H9 (cell line): ENCODE results near the gene PGAM4. TPM values are rescaled to one million over a fixed set of nuclear protein-coding genes. Genes with fewer than 3 reads are reported as not detected.

ENCODE experiments used
- DNase-seq: peaks from one replicate; pipeline ENCODE4 v3.0.0-alpha.2; 2017
- H2AFZ ChIP-seq: one replicate; pipeline ENCODE4 v1.6.1; 2013; ENCODE audit warnings: mild to moderate bottlenecking, low read length, control low read depth, moderate library complexity
- H2AK5ac ChIP-seq: 2 replicates; pipeline ENCODE4 v1.6.1; 2013; ENCODE audit warnings: low read length, control low read depth, mixed read lengths; ENCODE audit not compliant: insufficient read length
- H2BK120ac ChIP-seq: one replicate; pipeline ENCODE4 v1.6.1; 2013; ENCODE audit warnings: low read depth, mild to moderate bottlenecking, low read length, control low read depth, inconsistent platforms; ENCODE audit not compliant: poor library complexity, severe bottlenecking
- H2BK12ac ChIP-seq: 2 replicates; pipeline ENCODE4 v1.6.1; 2013; ENCODE audit warnings: low read length, control low read depth, mixed read lengths, low read depth; ENCODE audit not compliant: insufficient read length
- H2BK15ac ChIP-seq: 2 replicates; pipeline ENCODE4 v1.6.1; 2013; ENCODE audit warnings: low read depth, low read length, control low read depth
- H2BK20ac ChIP-seq: one replicate; pipeline ENCODE4 v1.6.1; 2013; ENCODE audit warnings: low read depth, mild to moderate bottlenecking, low read length, control low read depth, inconsistent platforms; ENCODE audit not compliant: poor library complexity, severe bottlenecking
- H2BK5ac ChIP-seq: 2 replicates; pipeline ENCODE4 v1.6.1; 2013; ENCODE audit warnings: low read length, control low read depth, mixed read lengths; ENCODE audit not compliant: insufficient read length
- H3K14ac ChIP-seq: 2 replicates; pipeline ENCODE4 v1.6.1; 2013; ENCODE audit warnings: low read length, control low read depth; ENCODE audit not compliant: insufficient read depth
- H3K18ac ChIP-seq: 2 replicates; pipeline ENCODE4 v1.6.1; 2013; ENCODE audit warnings: low read depth, mild to moderate bottlenecking, mixed read lengths, low read length, control low read depth; ENCODE audit not compliant: insufficient read length
- H3K23ac ChIP-seq: 2 replicates; pipeline ENCODE4 v1.6.1; 2013; ENCODE audit warnings: low read length, control low read depth, mixed read lengths, low read depth; ENCODE audit not compliant: insufficient read length
- H3K23me2 ChIP-seq: 2 replicates; pipeline ENCODE4 v1.6.1; 2013; ENCODE audit warnings: low read depth, mild to moderate bottlenecking, mixed read lengths, low read length, control low read depth; ENCODE audit not compliant: insufficient read length, poor library complexity, severe bottlenecking
- H3K27ac ChIP-seq: 2 replicates; pipeline ENCODE4 v1.5.1; 2013; ENCODE audit warnings: low read length, control low read depth, mixed read lengths, low read depth; ENCODE audit not compliant: insufficient read length
- H3K27me3 ChIP-seq: 2 replicates; pipeline ENCODE4 v1.6.1; 2013; ENCODE audit warnings: low read length, control low read depth, inconsistent platforms; ENCODE audit not compliant: insufficient read depth
- H3K4ac ChIP-seq: 2 replicates; pipeline ENCODE4 v1.6.1; 2013; ENCODE audit warnings: low read depth, mild to moderate bottlenecking, control low read depth, inconsistent platforms, low read length, moderate library complexity
- H3K4me1 ChIP-seq: 2 replicates; pipeline ENCODE4 v1.6.1; 2013; ENCODE audit warnings: low read length, control low read depth, inconsistent platforms; ENCODE audit not compliant: insufficient read depth
- H3K4me2 ChIP-seq: 2 replicates; pipeline ENCODE4 v1.6.1; 2013; ENCODE audit warnings: low read length, control low read depth, mixed read lengths; ENCODE audit not compliant: insufficient read length, insufficient read depth
- H3K56ac ChIP-seq: 2 replicates; pipeline ENCODE4 v1.6.1; 2013; ENCODE audit warnings: low read depth, mild to moderate bottlenecking, mixed read lengths, low read length, control low read depth; ENCODE audit not compliant: insufficient read length
- H3K79me1 ChIP-seq: 2 replicates; pipeline ENCODE4 v1.6.1; 2013; ENCODE audit warnings: low read depth, mild to moderate bottlenecking, moderate library complexity, low read length, control low read depth, inconsistent platforms; ENCODE audit not compliant: insufficient read depth, poor library complexity, severe bottlenecking
- H3K79me2 ChIP-seq: 2 replicates; pipeline ENCODE4 v1.6.1; 2013; ENCODE audit warnings: low read length, control low read depth, inconsistent platforms; ENCODE audit not compliant: insufficient read depth
- H3K9ac ChIP-seq: 2 replicates; pipeline ENCODE4 v1.6.1; 2013; ENCODE audit warnings: low read length, control low read depth, mixed read lengths; ENCODE audit not compliant: insufficient read length; ENCODE audit errors: extremely low read depth
- H3K9me3 ChIP-seq: one replicate; pipeline ENCODE4 v1.6.1; 2013; ENCODE audit warnings: low read depth, low read length, inconsistent platforms; ENCODE audit not compliant: control insufficient read depth
- H3T11ph ChIP-seq: one replicate; pipeline ENCODE4 v1.6.1; 2013; ENCODE audit warnings: mild to moderate bottlenecking, low read length, control low read depth, inconsistent platforms
- H4K20me1 ChIP-seq: one replicate; pipeline ENCODE4 v1.6.1; 2013; ENCODE audit not compliant: control insufficient read depth, insufficient read length, insufficient read depth
- H4K5ac ChIP-seq: 2 replicates; pipeline ENCODE4 v1.6.1; 2013; ENCODE audit warnings: low read depth, mild to moderate bottlenecking, mixed read lengths, low read length, control low read depth; ENCODE audit not compliant: insufficient read length
- H4K8ac ChIP-seq: replicated peaks from 2 replicates; pipeline ENCODE4 v1.6.1; 2013; ENCODE audit warnings: low read length, control low read depth, mixed read lengths, low read depth; ENCODE audit not compliant: insufficient read length
- H4K91ac ChIP-seq: 2 replicates; pipeline ENCODE4 v1.6.1; 2013; ENCODE audit warnings: low read depth, mild to moderate bottlenecking, moderate library complexity, mixed read lengths, low read length, control low read depth; ENCODE audit not compliant: insufficient read length
- H3K27ac Mint-ChIP-seq, 3 experiments: 2 replicates in 2 of 3; 3 replicates in 1 of 3; pipeline ENCODE4 v1.8.0; 2020 to 2021; ENCODE audit warnings: mixed read lengths in 3 of 3, mild to moderate bottlenecking in 1 of 3, moderate library complexity in 1 of 3
- H3K27me3 Mint-ChIP-seq: 2 replicates; pipeline ENCODE4 v1.8.0; 2021; ENCODE audit warnings: low read depth, mild to moderate bottlenecking, moderate library complexity, mixed read lengths
- H3K36me3 Mint-ChIP-seq, 3 experiments: 2 replicates in 2 of 3; 3 replicates in 1 of 3; pipeline ENCODE4 v1.8.0; 2020 to 2021; ENCODE audit warnings: low read depth in 3 of 3, mixed read lengths in 3 of 3; ENCODE audit not compliant: insufficient read depth in 1 of 3
- H3K4me1 Mint-ChIP-seq, 2 experiments: 2 replicates each; pipeline ENCODE4 v1.8.0; 2020; ENCODE audit warnings: mixed read lengths in 2 of 2
- H3K4me3 Mint-ChIP-seq, 2 experiments: 2 replicates in 1 of 2; 3 replicates in 1 of 2; pipeline ENCODE4 v1.8.0; 2020 to 2021; ENCODE audit warnings: mild to moderate bottlenecking in 2 of 2, mixed read lengths in 2 of 2, moderate library complexity in 1 of 2
- H3K9me3 Mint-ChIP-seq, 2 experiments: 2 replicates in 1 of 2; 3 replicates in 1 of 2; pipeline ENCODE4 v1.8.0; 2020; ENCODE audit warnings: mild to moderate bottlenecking in 2 of 2, mixed read lengths in 2 of 2, moderate library complexity in 1 of 2
- WGBS: extraction: QIAGEN DNeasy Blood & Tissue Kit; methylation state at CpG from one replicate; pipeline ENCODE4 v1.1.7; 2013; ENCODE audit warnings: missing lambda C conversion rate, low lambda C conversion rate, mixed read lengths; ENCODE audit not compliant: insufficient read length; ENCODE audit errors: extremely low coverage; 5-methylcytosine and 5-hydroxymethylcytosine counted together
- total RNA-seq: library from RNA; stranded (reverse); gene quantifications from 2 replicates; pipeline ENCODE4 v1.2.1, GENCODE V29; 2021
- TF ChIP-seq, protein P1 (sequence below): fragments of 200-600 bp; sonication (generic); conservative IDR thresholded peaks from 3 replicates; pipeline ENCODE4 v1.8.0; 2021; ENCODE audit warnings: antibody characterized with exemption, mild to moderate bottlenecking

PGAM4 gene
- total RNA-seq, 1 experiment from 2014 or later, result 0.52 TPM

DNA sequence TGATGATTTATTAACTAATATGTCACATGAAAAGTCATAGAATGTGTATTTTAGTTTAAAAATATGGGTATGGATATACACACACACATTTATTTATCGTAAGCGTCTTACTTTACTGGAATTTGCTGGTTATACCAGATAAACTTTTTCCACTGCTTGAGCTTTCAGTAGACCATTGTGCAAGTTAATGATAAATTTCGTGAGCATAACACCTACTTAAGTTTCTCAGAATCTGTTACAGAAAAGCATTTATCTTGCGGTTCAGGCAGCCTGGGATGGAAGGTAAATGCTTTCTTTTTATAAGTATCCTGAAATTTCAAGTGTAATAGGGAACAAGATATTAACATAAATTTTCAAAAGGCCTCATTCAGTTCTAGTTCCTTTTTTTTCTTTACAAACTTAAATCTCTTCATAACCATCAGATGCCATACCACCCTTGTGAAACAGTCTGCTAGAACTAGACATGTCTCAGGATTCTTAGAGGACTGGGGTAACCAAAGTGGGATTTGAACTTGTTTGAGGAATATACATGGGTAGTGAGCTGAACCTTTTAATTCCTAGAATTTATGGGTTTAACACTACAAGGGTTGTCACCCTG is 31.3 kb downstream of the PGAM4 start:
- H3K18ac ChIP-seq, result no peak overlapping the region
- no peak overlapping the region for H3K14ac ChIP-seq
- no peak overlapping the region for H3K9ac ChIP-seq
- Mint-ChIP-seq H3K27me3 (no peaks in the 10 kb centered on the region), H3K4me1 (no peaks in the 10 kb centered on the region), H3K36me3 (no peaks in the 10 kb centered on the region), H3K9me3 (peaks cover 31 to 44% of the 10 kb centered on the region in 2 experiments), H3K27ac (no peak overlapping the region), H3K4me3 (no peak overlapping the region)
- H3K4ac ChIP-seq, result no peak overlapping the region
- H2BK12ac ChIP-seq, result no peak overlapping the region
- no peak overlapping the region for H4K91ac ChIP-seq
- H3K27me3 ChIP-seq, result no peaks in the 10 kb centered on the region
- no peak overlapping the region for H3K56ac ChIP-seq
- no peak overlapping the region for H3K4me2 ChIP-seq
- no peaks in the 10 kb centered on the region for H3K79me1 ChIP-seq
- no peaks in the 10 kb centered on the region for H3K79me2 ChIP-seq
- no CpG with 5 or more reads among the region's 4 CpGs for WGBS
- H3K9me3 ChIP-seq, result peaks cover 22% of the 10 kb centered on the region
- TF ChIP-seq, protein P1, sequence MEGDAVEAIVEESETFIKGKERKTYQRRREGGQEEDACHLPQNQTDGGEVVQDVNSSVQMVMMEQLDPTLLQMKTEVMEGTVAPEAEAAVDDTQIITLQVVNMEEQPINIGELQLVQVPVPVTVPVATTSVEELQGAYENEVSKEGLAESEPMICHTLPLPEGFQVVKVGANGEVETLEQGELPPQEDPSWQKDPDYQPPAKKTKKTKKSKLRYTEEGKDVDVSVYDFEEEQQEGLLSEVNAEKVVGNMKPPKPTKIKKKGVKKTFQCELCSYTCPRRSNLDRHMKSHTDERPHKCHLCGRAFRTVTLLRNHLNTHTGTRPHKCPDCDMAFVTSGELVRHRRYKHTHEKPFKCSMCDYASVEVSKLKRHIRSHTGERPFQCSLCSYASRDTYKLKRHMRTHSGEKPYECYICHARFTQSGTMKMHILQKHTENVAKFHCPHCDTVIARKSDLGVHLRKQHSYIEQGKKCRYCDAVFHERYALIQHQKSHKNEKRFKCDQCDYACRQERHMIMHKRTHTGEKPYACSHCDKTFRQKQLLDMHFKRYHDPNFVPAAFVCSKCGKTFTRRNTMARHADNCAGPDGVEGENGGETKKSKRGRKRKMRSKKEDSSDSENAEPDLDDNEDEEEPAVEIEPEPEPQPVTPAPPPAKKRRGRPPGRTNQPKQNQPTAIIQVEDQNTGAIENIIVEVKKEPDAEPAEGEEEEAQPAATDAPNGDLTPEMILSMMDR, result no peak
- H3K27ac ChIP-seq, result no peak overlapping the region
- H2BK5ac ChIP-seq, result no peak overlapping the region
- no peaks in the 10 kb centered on the region for H3K23me2 ChIP-seq
- no peak overlapping the region for H3T11ph ChIP-seq
- no peak overlapping the region for H2BK20ac ChIP-seq
- no peak overlapping the region for H2BK15ac ChIP-seq
- H3K4me1 ChIP-seq, result no peaks in the 10 kb centered on the region
- H2AK5ac ChIP-seq, result no peak overlapping the region
- DNase-seq, result no peak
- H2BK120ac ChIP-seq, result no peak overlapping the region
- no peaks in the 10 kb centered on the region for H4K20me1 ChIP-seq
- no peak overlapping the region for H4K5ac ChIP-seq
- no peak overlapping the region for H3K23ac ChIP-seq
- H4K8ac ChIP-seq, result no peak overlapping the region
- no peak overlapping the region for H2AFZ ChIP-seq
